GM21360 (cell line): ENCODE results near the gene OSBPL8.
"Not testable (repeated sequence)": the region's sequence is repeated elsewhere in the genome, so short reads cannot be mapped to it uniquely, and the experiment has no call there.

Experiments used
- ATAC-seq: cut with Tn5 transposase; IDR thresholded peaks from one replicate; pipeline ENCODE4 v1.9.1; 2021; ENCODE audit warnings: mild to moderate bottlenecking, moderate library complexity; ENCODE audit not compliant: unreplicated experiment

The OSBPL8 gene

DNA sequence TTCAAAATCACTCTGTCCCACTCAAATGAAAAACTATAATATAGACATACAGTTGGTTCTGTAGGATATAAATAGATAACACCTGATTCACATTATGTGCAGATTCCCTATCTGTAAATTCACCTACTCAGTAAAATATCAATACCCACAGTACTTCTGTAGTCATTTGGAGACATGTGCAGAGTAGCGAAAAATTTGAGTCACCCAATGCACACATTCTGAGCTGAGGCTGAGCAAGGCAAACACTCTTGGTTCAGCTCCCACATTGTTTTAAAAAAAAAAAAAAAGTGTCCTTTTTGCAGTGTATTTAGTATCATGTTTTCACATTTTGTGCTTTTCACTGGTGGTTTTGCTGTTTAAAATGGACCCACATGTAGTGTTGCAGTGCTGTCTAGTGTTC is 184.1 kb downstream of the OSBPL8 start:
- ATAC-seq: no peak

DNA sequence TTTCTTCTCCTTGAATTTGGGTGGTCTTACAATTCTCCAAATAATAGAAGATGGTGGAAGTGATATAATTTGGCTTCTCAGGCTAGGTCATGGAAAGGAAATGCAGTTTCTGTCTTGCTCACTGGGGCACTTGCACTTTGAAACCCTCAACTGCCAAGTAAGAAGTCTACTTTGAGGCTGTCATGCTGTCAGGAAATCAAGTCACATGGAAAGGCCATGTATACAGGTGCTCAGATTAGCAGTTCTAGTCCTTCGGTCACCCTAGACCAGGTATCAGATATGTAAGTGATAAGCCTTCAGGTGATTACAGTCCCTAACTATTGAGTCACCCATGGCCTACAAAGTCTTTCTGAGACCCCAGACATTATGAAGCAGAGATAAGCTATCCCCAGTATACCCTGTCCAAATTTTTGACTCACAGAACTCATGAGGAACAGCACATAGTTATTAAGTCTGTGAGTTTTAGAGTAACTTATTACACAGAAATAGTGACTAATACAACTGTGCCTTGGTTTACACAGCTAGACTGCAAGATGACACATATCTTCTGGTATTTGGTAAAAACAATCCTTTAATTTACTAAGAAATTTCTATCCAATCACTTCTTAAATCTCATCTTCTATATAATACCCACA is 185.1 kb downstream of the OSBPL8 start:
- ATAC-seq: no peak

DNA sequence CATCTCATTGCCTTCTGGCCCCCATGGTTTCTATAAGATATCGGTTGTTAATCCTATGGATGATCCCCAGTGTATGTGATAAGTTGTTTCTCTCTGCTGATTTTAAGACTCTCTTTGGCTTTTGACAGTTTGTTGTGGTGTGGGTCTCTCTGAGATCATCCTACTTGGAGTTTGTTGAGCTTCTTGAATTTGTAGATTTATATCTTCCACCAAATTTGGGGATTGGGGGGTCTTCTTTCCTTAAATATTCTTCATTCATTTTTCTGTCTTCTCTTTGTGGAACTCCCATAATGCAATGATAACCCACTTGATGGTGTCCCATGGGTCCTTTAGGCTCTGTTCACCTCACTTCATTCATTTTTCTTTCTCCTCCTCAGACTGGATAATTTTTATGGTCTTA is 191.3 kb downstream of the OSBPL8 start:
- ATAC-seq: no peak

DNA sequence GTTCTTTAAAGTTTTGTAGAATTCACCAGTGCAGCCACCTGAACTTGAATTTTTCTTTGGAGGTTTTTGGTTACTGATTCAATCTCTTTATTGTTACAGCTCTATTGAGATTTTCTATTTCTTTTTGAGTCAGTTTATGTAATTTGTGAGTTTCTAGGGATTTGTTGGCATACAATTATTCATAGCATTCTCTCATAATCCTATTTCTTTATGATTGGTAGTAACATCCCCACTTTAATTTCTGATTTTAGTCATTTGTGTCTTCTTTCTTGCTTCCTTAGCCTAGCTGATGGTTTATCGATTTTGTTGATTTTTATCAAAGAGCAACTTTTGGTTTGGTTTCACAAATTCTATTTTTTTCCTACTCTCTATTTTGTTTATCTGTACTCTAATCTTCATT is 193.4 kb downstream of the OSBPL8 start:
- ATAC-seq: no peak

DNA sequence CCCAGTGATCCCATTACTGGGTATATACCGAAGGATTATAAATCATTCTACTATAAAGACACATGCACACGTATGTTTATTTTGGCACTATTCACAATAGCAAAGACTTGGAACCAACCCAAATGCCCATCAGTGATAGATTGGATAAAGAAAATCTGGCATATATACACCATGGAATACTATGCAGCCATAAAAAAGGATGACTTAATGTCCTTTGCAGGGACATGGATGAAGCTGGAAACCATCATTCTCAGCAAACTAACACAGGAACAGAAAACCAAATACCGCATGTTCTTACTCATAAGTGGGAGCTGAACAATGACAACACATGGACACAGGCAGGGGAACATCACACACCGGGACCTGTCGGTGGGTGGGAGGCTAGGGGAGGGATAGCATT is 195.4 kb downstream of the OSBPL8 start:
- ATAC-seq: not testable (repeated sequence)

DNA sequence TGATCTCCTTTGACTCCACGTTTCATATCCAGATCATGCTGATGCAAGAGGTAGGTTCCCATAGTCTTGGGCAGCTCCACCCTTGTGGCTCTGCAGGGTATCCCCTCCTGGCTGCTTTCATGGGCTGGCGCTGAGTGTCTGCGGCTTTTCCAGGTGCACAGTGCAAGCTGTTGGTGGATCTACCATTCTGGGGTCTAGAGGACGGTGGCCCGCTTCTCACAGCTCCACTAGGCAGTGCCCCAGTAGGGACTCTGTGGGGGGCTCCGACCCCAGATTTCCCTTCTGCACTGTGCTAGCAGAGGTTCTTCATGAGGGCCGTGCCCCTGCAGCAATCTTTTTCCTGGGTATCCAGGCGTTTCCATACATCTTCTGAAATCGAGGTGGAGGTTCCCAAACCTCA is 199.3 kb downstream of the OSBPL8 start:
- no peak for ATAC-seq

DNA sequence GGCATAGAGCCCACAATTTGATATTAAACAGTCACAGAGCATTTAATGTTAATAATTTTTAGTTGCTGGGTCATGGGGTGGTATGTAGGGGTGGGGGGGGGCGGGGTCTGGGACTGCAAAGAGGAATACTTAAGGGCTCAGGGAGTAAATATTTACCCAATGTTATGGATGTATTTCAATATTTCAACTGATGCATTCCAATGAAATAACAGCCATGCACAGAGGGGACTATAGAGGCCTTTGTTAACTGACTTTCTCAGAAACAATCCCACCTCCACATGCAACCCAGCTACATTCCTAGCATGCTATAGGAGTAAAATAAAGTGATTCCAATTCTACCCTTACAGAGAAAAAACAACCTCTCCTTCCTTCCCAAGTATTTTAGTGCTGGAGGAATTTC is 203.5 kb downstream of the OSBPL8 start:
- ATAC-seq: no peak

DNA sequence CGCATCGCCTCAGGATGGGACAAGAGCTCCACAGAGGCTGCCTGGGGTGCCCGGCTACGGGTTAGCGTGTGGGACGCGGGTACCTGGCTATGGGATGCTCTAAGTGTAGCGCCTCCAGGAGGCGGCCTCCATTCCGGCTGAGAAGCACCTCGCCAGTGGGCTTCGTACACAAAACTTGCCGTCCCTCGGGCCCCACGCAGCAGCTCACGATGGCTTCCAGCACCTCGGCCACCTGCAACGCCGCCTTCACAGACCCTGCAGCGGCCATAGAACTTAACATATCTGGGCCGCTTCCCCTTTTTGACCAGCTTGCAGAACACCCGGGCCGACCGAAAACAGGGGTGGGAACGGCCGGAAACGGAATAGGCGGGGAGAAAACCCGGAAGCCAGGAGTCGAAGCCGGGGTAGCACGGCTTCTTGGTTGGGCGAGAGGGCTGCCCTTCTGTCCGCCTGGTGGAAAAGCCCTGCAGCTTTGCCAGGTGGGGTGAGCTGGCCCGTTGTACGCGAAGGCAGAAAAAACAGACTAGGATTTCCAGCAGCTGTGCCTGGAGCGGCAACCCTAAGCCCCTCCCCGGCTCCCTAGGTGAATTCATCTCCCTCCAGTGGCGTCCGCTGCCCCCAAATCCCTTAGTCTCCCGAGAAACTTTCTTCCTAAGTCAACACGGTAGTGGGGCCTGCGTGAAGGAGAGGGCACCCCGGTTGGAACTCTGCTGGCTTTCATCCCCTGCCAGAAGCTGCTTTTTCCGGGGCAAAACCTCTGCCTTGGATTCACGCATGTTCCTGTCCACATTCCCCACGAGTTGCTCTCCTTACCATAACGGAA is 211.3 kb downstream of the OSBPL8 start, which contains the start of gene BBS10:
Gene BBS10 (minus strand): TSS at position 337 of the 823 bp plus-strand sequence. CDS start 57 bp downstream, at position 280.
- peak; percentile 95 for ATAC-seq

DNA sequence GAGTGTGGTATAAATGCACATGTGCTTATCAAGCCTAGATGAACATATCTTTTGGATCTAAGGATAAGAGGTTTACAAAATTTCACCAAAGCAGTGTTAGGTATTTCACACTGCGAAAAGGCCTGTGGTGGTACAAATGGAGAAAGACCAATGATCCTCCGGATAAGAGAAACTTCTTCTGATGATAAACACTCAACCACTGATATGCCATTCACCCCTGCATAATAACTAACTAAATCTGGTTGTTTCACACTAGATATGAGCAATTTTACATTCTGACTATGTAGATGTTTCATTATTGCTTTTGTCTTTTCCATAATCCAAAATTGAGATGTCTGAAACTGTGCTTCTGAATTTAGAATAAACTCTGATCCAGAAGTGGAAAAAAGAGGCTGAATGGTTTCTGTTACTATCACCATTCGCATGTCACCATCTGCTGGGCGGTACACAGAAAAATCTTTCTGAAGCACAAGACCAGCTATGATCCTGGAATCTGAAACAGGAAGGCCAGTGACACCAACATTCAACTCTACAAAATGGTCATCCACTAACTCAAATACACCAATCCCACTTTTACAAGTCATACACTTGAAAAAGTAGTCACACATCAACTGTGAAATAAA is 212.7 kb downstream of the OSBPL8 start:
- peak; percentile 32 for ATAC-seq

DNA sequence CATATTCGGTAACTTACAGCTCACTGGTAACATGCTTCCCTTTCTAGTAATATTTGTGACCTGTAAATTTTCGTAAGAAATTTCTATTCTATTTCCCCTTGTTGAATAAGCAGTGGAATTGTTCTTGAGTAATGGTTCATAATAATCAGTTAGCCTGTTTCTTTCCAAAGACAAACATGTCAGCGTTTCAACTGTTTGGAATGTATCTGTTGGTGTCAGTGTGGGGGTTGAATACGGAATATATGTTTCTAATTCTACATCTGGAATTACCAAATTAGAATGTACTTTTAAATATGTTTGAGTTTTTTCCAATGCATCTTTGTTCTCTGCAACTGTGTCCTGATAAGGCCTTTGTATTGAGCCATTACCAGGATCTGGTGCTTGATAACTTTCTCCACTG is 213.3 kb downstream of the OSBPL8 start:
- ATAC-seq: no peak

DNA sequence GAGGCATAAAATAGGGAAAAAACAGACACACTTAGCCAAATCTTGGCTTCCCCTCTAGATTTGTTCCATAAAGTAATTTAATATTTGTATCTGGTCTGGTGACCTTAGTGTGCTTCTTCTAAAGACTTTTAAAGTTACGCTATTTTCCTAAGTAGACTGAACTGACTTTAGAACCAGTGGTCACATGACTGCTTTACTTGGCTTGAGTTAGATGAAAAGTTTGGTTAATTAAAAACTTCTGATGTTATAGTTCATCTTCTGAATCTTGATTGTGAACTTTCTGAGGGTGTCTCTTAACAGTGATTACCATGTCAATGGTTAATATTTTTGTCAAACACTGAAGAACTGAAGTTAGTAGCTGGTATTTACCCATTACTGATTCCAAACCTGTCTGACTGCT is 214.0 kb downstream of the OSBPL8 start:
- ATAC-seq: no peak

DNA sequence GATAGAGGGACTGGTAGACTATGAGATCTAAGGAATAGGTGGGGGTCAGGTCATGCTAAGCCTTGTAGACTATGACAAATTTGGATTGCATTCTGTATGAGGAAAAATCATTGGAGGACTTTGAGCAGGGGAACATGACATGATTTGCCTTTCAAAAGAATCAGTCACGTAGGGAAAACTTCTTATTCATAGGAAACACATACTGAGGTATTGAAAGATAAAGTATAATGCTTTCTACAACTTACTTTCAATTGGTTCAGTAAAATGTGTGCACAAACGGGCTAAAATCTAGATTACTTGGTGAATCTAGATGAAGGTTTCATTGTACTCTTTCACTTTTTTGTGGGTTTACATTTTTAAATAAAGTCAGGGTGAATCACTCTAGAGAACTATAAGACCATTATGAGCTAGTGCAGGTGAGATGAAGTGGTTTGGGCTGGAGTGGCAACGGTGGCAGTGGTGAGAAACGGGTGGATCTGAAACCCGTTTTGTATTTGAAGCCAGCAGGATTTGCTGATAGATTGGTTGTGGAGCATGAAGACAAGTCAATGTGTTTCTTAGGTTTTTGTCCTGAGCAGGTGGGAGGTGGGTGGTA is 218.0 kb downstream of the OSBPL8 start:
- ATAC-seq: no peak

DNA sequence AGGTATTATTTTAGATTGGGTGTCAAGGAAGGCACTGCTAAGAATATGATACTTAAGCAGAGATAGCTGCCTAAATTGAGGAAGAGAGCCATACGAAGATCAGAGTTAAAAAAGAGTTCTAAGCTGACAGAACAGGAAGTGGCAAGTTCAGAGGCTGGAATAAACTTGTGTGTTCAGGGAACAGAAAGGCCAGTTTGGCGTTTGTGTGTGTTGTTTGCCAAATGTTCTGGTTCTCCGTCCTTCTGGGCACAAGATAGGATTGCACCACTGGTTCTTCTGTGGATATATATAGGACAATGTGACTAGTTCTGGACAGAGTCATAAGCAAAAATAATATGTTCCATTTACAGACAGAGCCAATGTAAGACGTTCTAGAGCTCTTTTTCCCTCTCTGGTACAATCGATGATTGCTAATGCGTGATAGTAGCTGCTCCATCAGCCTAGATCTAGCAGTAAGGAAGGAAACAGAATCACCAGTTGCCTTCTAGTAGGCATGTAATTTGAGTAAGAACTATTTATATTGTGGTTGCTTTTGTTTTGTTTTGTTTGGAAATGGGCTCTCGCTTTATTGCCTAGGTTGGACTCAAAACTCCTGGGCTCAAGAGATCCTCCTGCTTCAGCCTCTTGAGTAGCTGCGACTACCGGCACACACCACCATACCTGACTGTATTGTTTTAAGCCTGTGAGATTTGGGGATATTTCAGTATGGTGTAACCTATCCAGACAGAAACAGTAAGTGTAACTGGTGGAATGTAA is 218.7 kb downstream of the OSBPL8 start:
- no peak for ATAC-seq

DNA sequence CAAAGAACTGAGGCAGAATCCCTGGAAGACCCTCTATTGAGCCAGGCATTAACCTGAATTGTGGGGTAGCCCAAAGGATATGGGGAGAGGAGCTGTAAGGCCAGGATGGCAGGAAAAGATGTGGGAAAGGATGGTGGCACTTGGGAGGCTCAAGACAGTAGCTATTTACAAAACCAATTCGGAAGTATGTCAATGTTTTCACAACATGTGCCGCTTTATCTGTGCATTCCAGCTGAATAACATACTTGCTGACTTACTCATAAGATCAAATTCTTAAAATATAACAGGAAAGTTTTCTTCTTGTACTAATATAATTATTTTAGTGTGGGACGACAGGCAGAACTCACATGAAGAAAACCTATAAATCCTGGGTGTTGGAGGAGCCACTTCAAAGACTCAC is 222.0 kb downstream of the OSBPL8 start:
- no peak for ATAC-seq

DNA sequence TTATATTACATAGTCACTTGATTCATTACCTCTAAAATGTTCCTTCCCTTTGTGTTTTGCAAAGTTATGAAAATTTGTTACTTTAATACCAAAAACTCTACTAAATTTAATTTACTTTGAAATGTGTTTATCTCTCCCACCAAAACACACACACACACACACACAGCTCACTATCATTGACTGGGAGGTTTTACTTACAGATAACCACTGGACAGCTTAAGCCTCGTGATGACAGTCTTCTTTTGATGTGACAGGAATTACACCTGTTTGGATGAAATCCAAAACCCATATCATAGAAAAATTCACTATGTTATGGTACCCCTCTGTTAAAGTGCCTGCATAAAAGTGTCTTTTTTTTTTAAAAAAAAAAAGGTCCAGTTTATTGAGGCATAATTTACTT is 227.0 kb downstream of the OSBPL8 start:
- no peak for ATAC-seq

DNA sequence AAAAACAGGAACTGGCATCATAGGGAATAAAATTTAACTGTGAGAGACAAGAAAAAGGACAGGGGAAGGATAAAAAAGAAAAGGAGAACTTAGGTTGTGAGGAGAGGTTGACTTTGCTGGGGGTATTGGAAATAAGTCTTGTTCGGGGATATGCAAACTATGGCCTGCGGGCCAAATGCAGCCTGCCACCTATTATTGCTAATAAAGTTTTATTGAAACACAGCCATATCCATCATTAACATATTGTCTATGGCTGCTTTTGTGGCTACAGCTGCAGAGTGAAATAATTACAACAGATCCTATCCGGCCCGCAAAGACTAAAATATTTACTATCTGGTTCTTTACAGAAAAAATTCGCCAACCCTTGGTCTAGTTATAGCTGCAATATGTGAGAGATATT is 230.0 kb downstream of the OSBPL8 start:
- ATAC-seq: no peak

DNA sequence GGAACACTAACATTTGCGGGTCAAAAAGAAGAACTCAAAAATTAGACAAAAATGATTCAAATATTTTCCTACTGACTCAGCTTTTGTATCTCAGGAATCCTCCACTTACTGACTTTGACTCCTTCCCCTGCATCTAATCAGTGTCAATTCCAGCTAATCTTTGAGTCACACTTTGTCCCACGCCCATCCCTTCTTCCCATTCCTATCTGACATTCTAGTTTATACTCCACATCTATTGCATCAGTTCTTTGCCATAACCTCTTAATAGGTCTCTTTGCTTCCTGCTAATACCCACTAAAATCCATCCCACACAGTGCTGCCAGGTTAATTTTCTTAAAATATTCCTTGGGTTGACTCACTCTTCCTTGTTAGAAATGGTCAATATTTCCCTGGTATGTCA is 230.4 kb downstream of the OSBPL8 start:
- ATAC-seq: no peak

DNA sequence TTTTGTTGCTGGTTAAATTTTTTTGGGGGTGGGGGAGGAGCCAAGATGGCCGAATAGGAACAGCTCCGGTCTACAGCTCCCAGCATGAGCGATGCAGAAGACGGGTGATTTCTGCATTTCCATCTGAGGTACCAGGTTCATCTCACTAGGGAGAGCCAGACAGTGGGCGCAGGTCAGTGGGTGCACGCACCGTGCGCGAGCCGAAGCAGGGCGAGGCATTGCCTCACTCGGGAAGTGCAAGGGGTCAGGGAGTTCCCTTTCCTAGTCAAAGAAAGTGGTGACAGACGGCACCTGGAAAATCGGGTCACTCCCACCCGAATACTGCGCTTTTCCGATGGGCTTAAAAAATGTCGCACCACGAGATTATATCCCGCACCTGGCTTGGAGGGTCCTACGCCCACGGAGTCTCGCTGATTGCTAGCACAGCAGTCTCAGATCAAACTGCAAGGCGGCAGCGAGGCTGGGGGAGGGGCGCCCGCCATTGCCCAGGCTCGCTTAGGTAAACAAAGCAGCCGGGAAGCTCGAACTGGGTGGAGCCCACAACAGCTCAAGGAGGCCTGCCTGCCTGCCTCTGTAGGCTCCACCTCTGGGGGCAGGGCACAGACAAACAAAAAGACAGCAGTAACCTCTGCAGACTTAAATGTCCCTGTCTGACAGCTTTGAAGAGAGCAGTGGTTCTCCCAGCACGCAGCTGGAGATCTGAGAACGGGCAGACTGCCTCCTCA is 239.8 kb downstream of the OSBPL8 start:
- ATAC-seq: not testable (repeated sequence)

DNA sequence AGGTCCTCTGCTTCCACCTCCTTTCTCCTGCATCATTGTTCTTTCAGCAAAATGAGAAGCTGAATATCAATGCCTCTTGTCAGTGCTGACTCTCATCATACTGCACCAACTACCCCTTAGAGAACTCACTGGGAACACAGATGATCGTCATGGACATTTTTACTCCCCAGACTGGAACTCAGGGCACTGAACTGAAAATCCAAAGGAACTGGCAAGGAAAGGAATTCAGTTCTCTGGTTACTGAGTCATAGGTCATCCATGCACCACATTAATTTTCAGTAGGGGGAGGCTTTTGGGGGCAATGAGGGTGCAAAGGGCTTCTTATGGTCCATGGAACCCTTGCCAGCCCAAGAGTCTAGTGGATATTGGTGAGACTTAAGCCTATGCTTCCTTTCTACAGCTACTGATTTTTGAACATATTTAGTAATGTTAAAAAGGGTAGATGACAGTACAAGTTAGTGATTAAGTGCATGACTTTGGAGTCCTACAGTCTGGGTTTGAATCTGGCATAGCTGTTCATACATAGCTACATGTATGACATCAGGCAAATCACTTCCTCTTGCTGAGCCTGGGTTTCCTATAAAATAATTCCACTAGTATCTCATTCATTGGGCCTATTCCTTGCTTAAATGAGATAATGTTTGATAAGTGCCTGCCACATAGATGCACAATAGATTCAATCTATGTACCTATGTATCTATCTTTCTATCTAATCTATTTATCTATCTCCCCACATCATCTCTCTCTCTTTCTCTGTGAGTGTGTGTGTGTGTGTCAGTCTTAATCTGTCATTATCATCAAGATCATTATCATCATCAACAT is 240.6 kb downstream of the OSBPL8 start:
- ATAC-seq: no peak
